ENCODE measurements around the gene DDAH2. TPM values are rescaled to one million over a fixed set of nuclear protein-coding genes. Genes with fewer than 3 reads are reported as not detected.
A peak's percentile ranks its signal among the peaks of the same experiment; 100 is the strongest.

DDAH2 gene
- total and polyA plus RNA-seq, 10 of the 15 experiments (the other 5 are each of a cell fraction or from before 2014, with no cell fraction given): 0.35 to 9.9 (median 6.2) TPM

DNA sequence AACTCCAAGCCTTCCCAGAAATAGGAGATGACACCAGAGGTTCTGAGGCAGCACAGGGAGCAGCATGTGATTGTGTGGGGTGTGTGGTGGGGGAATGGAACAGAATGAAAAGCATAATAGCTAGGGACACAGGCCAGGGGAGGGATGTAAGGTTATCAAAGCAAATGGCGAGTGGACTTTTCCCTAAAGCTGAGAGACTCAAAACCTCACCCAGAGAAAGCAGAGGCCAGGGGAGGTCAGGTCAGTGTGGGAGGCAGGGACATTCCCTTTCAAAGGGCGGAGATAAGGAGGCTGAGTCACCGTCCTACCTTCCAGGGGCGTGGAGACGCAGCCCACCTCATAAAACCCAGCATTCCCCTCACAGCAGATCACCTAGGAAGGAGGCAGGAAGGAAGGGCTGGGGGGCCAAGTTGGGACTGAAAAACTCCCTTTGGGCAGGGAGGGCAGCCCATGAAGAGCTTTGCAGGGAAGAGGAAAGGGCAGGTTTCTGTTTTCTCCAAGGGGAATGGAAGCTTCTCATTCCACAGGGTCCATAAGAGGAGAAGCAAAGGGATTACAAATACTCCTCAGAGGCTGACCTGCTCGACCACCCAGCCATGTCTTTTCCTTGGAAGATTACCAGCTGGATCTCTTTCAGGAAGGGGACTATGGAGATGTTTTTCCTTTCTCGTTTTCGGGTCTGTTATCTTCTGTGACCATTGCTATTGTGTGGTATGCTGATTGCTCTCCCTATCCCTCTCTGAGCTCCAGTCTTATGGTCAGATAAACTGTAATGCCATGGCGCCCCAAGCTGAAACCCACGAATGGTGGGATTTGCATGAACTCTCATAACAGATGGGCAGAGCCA, 38.6 kb downstream of the DDAH2 start (continued):
- TF ChIP-seq, protein P1, sequence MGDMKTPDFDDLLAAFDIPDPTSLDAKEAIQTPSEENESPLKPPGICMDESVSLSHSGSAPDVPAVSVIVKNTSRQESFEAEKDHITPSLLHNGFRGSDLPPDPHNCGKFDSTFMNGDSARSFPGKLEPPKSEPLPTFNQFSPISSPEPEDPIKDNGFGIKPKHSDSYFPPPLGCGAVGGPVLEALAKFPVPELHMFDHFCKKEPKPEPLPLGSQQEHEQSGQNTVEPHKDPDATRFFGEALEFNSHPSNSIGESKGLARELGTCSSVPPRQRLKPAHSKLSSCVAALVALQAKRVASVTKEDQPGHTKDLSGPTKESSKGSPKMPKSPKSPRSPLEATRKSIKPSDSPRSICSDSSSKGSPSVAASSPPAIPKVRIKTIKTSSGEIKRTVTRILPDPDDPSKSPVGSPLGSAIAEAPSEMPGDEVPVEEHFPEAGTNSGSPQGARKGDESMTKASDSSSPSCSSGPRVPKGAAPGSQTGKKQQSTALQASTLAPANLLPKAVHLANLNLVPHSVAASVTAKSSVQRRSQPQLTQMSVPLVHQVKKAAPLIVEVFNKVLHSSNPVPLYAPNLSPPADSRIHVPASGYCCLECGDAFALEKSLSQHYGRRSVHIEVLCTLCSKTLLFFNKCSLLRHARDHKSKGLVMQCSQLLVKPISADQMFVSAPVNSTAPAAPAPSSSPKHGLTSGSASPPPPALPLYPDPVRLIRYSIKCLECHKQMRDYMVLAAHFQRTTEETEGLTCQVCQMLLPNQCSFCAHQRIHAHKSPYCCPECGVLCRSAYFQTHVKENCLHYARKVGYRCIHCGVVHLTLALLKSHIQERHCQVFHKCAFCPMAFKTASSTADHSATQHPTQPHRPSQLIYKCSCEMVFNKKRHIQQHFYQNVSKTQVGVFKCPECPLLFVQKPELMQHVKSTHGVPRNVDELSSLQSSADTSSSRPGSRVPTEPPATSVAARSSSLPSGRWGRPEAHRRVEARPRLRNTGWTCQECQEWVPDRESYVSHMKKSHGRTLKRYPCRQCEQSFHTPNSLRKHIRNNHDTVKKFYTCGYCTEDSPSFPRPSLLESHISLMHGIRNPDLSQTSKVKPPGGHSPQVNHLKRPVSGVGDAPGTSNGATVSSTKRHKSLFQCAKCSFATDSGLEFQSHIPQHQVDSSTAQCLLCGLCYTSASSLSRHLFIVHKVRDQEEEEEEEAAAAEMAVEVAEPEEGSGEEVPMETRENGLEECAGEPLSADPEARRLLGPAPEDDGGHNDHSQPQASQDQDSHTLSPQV (IDR thresholded peaks at IDR 0.05): no peak
- TF ChIP-seq ZNF207 (IDR thresholded peaks at IDR 0.05; ENCODE audit: borderline replicate concordance): no peak

DNA sequence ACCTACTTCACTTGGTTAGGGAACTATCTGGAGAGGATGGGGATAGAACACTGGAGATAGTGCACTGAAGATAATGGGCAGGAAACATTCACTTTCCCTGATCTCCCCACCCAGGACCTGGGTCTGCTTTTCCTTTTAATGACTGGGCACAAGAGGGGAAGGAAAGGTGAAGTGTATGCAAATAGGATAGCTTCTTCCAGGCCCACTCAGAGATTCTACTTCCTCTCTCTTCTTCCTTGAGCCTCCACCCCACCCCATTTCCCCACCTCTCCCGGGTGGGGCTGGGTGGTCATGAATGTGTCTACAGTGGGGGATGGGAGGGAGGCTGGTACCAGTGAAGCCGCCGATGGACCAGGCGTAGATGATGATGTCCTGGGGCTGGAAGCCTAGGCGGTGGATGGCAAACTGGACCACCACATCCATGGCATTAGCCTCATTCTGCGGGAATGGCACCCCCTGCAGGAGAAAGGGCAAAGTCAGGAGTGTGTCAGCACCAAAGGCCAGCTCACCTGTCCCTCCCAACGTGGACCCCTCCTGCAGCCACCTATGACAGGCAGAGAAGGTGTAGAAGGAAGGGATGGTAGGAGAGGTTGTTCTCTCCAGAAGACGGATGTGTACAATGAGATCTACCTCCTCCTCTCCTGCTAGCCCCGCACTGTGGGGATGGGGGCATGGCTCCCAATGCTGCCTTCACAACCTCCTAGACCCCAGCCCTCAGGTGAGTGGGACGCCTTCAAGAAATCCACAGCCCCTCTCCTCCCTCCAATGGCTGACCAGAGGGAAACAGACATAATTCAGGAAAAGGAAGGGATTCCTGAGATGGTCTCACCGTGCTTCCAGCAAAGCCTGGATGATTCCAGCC, 39.6 kb downstream of the DDAH2 start:
- Histone ChIP-seq H3K79me2 (ENCODE audit: control insufficient read depth, insufficient read depth, low read length) (no peaks in the 10 kb centered on the region), H3K27me3 (replicated peaks in 1 of 2; ENCODE audit: control insufficient read depth in 2 of 2, insufficient read depth in 2 of 2, low read length in 1 of 2) (no peaks in the 10 kb centered on the region), H3K4me1 (ENCODE audit: control insufficient read depth, insufficient read depth, low read length) (no peaks in the 10 kb centered on the region), H3K4me3 (no peak overlapping the region), H3K9me3 (replicated peaks; ENCODE audit: control insufficient read depth, insufficient read depth, low read length) (no peaks in the 10 kb centered on the region), H3K9ac (ENCODE audit: control insufficient read depth, insufficient read depth, low read length) (no peak overlapping the region), H3K27ac (ENCODE audit: control insufficient read depth, insufficient read depth) (no peak overlapping the region), H3K36me3 (ENCODE audit: control insufficient read depth in 2 of 2, insufficient read depth in 2 of 2, low read length in 1 of 2) (peaks cover 12 to 38% of the 10 kb centered on the region in 2 experiments; a peak in 3 of 4 replicates), H3K4me2 (ENCODE audit: control insufficient read depth, insufficient read depth) (no peak overlapping the region), H4K20me1 (ENCODE audit: control insufficient read depth, insufficient read depth) (no peaks in the 10 kb centered on the region), H2AFZ (ENCODE audit: control insufficient read depth, low read depth, low read length) (no peak overlapping the region)
- intact Hi-C loops (cut with micrococcal nuclease; ENCODE audit: unreplicated experiment) (no loop called here), in situ Hi-C loops (cut with MboI) (no loop called here)
- ChIA-PET CTCF (interaction anchor here (0.7 to 2.3 kb wide), 3 partner anchors 14 to 138 kb away, joined by 4 to 7 read pairs (median 5); no protein-coding TSS in a partner anchor), RAD21 (ENCODE audit: unreplicated experiment) (interaction anchor here (1.1 kb wide), 1 partner anchor 67 kb away, joined by 3 read pairs; no protein-coding TSS in a partner anchor), SMC1A (ENCODE audit: uncharacterized antibody, unreplicated experiment) (no interaction called here), POLR2A (no interaction called here)
- no peak for FAIRE-seq
- no peak for DNase-seq (ENCODE audit: low read depth, low spot score)
- TF ChIP-seq, protein P2, sequence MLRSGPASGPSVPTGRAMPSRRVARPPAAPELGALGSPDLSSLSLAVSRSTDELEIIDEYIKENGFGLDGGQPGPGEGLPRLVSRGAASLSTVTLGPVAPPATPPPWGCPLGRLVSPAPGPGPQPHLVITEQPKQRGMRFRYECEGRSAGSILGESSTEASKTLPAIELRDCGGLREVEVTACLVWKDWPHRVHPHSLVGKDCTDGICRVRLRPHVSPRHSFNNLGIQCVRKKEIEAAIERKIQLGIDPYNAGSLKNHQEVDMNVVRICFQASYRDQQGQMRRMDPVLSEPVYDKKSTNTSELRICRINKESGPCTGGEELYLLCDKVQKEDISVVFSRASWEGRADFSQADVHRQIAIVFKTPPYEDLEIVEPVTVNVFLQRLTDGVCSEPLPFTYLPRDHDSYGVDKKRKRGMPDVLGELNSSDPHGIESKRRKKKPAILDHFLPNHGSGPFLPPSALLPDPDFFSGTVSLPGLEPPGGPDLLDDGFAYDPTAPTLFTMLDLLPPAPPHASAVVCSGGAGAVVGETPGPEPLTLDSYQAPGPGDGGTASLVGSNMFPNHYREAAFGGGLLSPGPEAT (IDR thresholded peaks at IDR 0.05; ENCODE audit: low read depth): no peak
- TF ChIP-seq, protein P3, sequence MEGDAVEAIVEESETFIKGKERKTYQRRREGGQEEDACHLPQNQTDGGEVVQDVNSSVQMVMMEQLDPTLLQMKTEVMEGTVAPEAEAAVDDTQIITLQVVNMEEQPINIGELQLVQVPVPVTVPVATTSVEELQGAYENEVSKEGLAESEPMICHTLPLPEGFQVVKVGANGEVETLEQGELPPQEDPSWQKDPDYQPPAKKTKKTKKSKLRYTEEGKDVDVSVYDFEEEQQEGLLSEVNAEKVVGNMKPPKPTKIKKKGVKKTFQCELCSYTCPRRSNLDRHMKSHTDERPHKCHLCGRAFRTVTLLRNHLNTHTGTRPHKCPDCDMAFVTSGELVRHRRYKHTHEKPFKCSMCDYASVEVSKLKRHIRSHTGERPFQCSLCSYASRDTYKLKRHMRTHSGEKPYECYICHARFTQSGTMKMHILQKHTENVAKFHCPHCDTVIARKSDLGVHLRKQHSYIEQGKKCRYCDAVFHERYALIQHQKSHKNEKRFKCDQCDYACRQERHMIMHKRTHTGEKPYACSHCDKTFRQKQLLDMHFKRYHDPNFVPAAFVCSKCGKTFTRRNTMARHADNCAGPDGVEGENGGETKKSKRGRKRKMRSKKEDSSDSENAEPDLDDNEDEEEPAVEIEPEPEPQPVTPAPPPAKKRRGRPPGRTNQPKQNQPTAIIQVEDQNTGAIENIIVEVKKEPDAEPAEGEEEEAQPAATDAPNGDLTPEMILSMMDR (IDR thresholded peaks at IDR 0.05 in 2 of 3, conservative IDR thresholded peaks at IDR 0.05 in 1 of 3; ENCODE audit: control insufficient read depth in 2 of 3, extremely low read depth in 1 of 3, insufficient read depth in 1 of 3, low read depth in 3 of 3, low read length in 3 of 3): peak; percentile 21 to 39 (median 34); a peak in 3 of 6 replicates
- peak; percentile 26; the same call in 1 of the 2 replicates for TF ChIP-seq RAD21 (IDR thresholded peaks at IDR 0.05; ENCODE audit: insufficient read depth, low read depth, low read length)
- TF ChIP-seq TAF1 (IDR thresholded peaks at IDR 0.05; ENCODE audit: borderline replicate concordance, low read depth, low read length): no peak
- no TSS peak for BruUV-seq (replicated peaks)
- WGBS (ENCODE audit: insufficient coverage, insufficient replicate concordance, low lambda C conversion rate, missing lambda C conversion rate): 78% methylated on average over 10 of the region's 11 CpGs
- ATAC-seq: peak; percentile 62
